Stimulated activated CD8-positive, alpha-beta memory T cell treated with anti-CD3 and anti-CD28 coated beads, Interleukin-15, amount 100 ng/mL, for 4 hours (primary cell): ENCODE data around the gene TMEM59L.
"Not testable (repeated sequence)": the region's sequence is repeated elsewhere in the genome, so short reads cannot be mapped to it uniquely, and the experiment has no call there.

Experiments
- DNase-seq, 2 donors: peaks; one replicate each; pipeline ENCODE4 v3.0.0-alpha.2; 2020; ENCODE audit warnings: low read depth in 2 of 2

Gene TMEM59L

GRCh38 chr19:18612772-18613588, at the start of gene TMEM59L:
TSS of gene TMEM59L (plus strand) at chr19:18612870. CDS start at chr19:18612959, 89 bp downstream.
- no peak for DNase-seq

GRCh38 chr19:18566953-18567352, 45.7 kb upstream of the TMEM59L start:
- no peak for DNase-seq

- no peak for DNase-seq
These were observed 44.3 kb upstream of the TMEM59L start for GRCh38 chr19:18568367-18568766.

GRCh38 chr19:18571564-18572344, 40.9 kb upstream of the TMEM59L start, which contains the start of gene UBA52:
TSS of gene UBA52 (plus strand) at chr19:18571857. CDS start at chr19:18573301, 1,444 bp downstream.
- peak; percentile 96 to 98 for DNase-seq

GRCh38 chr19:18574691-18575291, 37.9 kb upstream of the TMEM59L start:
- no peak for DNase-seq

- DNase-seq, result no peak
These were observed 36.3 kb upstream of the TMEM59L start for GRCh38 chr19:18576383-18576782.

GRCh38 chr19:18577365-18577914, 35.2 kb upstream of the TMEM59L start:
- DNase-seq, result no peak

GRCh38 chr19:18580311-18580710, 32.4 kb upstream of the TMEM59L start:
- DNase-seq, result no peak

GRCh38 chr19:18586306-18586705, 26.4 kb upstream of the TMEM59L start:
- no peak for DNase-seq

GRCh38 chr19:18587561-18587960, 25.1 kb upstream of the TMEM59L start:
- no peak for DNase-seq

GRCh38 chr19:18587962-18588610, 24.6 kb upstream of the TMEM59L start:
- DNase-seq, result no peak

- peak; percentile 86 for DNase-seq
These were observed 23.9 kb upstream of the TMEM59L start, which contains the start of gene REX1BD for GRCh38 chr19:18588611-18589379. TSS of gene REX1BD (plus strand) at chr19:18588798. CDS start at chr19:18588802, 4 bp downstream.

GRCh38 chr19:18589380-18590272, 23.0 kb upstream of the TMEM59L start:
- peak in 1 of 2 donors; percentile 55 for DNase-seq

GRCh38 chr19:18590273-18591272, 22.1 kb upstream of the TMEM59L start:
- DNase-seq, result no peak

- DNase-seq, result no peak
These were observed 20.8 kb upstream of the TMEM59L start for GRCh38 chr19:18591735-18592385.

- not testable (repeated sequence) for DNase-seq
These were observed 19.9 kb upstream of the TMEM59L start for GRCh38 chr19:18592732-18593131.

- DNase-seq, result no peak
These were observed 19.1 kb upstream of the TMEM59L start for GRCh38 chr19:18593367-18594095.
